K562 (cell line): ENCODE measurements around the gene NYNRIN.

ENCODE experiments used
- BHLHE40 ChIP-seq: IDR thresholded peaks from 2 replicates; pipeline ENCODE4 v1.6.1; 2011; ENCODE audit warnings: low read length, improper control_type of control experiment
- NCOA1 ChIP-seq: fragments of 450-650 bp; IDR thresholded peaks from 2 replicates; pipeline ENCODE4 v1.6.1; 2016; ENCODE audit warnings: low read depth
- NFE2L1 ChIP-seq: fragments of 450-650 bp; IDR thresholded peaks from 2 replicates; pipeline ENCODE4 v1.6.1; 2016; ENCODE audit warnings: missing genetic modification characterization, low read depth, mild to moderate bottlenecking, missing compliant biosample characterization, moderate library complexity, borderline replicate concordance
- RBM39 ChIP-seq: fragments of 200-400 bp; formaldehyde crosslinking; optimal IDR thresholded peaks from 2 replicates; pipeline ENCODE3; 2018; ENCODE audit warnings: low read depth, low read length
- TF ChIP-seq, protein P1 (sequence below): sonication (generic); formaldehyde crosslinking; IDR thresholded peaks from 2 replicates; pipeline ENCODE4 v1.8.0; 2023; ENCODE audit warnings: mild to moderate bottlenecking, missing genetic modification reagents

DNA sequence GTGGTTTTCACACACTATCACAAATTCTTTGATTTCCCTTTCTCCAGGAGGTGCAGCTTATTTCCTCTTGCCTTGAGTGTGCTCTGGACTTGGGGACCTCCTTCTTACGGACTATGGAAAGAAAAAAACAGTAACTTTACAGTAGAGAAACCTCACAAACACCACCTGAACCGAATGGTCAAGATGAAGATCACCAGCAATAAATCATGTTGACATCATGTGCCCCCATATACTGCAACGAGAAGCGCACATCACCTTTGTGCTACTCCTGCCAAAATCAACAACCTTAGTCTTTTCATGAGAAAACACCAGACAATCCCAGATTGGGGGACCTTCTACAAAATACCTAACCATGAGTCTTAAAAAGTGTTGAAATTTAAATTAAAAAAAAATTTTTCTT lies 13.3 kb upstream of the NYNRIN start:
- TF ChIP-seq, protein P1, sequence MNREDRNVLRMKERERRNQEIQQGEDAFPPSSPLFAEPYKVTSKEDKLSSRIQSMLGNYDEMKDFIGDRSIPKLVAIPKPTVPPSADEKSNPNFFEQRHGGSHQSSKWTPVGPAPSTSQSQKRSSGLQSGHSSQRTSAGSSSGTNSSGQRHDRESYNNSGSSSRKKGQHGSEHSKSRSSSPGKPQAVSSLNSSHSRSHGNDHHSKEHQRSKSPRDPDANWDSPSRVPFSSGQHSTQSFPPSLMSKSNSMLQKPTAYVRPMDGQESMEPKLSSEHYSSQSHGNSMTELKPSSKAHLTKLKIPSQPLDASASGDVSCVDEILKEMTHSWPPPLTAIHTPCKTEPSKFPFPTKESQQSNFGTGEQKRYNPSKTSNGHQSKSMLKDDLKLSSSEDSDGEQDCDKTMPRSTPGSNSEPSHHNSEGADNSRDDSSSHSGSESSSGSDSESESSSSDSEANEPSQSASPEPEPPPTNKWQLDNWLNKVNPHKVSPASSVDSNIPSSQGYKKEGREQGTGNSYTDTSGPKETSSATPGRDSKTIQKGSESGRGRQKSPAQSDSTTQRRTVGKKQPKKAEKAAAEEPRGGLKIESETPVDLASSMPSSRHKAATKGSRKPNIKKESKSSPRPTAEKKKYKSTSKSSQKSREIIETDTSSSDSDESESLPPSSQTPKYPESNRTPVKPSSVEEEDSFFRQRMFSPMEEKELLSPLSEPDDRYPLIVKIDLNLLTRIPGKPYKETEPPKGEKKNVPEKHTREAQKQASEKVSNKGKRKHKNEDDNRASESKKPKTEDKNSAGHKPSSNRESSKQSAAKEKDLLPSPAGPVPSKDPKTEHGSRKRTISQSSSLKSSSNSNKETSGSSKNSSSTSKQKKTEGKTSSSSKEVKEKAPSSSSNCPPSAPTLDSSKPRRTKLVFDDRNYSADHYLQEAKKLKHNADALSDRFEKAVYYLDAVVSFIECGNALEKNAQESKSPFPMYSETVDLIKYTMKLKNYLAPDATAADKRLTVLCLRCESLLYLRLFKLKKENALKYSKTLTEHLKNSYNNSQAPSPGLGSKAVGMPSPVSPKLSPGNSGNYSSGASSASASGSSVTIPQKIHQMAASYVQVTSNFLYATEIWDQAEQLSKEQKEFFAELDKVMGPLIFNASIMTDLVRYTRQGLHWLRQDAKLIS (CRISPR knock-in tag) = no peak
- no peak for TF ChIP-seq RBM39
- no peak for TF ChIP-seq NCOA1
- no peak for TF ChIP-seq NFE2L1
- no peak for TF ChIP-seq BHLHE40
